D721Med (cell line): ENCODE data around the gene SCGB1D2.

ENCODE experiments used
- DNase-seq: peaks from one replicate; pipeline ENCODE4 v3.0.0; 2011; ENCODE audit warnings: low spot score; ENCODE audit not compliant: insufficient read length
- FAIRE-seq: peaks from 2 replicates; lab custom pipeline; 2011; peaks lifted over from hg19 to GRCh38; lab: Jason Lieb, UNC
- TF ChIP-seq, protein P1 (sequence below): IDR thresholded peaks from 2 replicates; pipeline ENCODE4 v1.5.1; 2012; ENCODE audit warnings: mild to moderate bottlenecking, control low read depth; ENCODE audit not compliant: insufficient read depth; ENCODE audit errors: missing control alignments

SCGB1D2 gene

DNA sequence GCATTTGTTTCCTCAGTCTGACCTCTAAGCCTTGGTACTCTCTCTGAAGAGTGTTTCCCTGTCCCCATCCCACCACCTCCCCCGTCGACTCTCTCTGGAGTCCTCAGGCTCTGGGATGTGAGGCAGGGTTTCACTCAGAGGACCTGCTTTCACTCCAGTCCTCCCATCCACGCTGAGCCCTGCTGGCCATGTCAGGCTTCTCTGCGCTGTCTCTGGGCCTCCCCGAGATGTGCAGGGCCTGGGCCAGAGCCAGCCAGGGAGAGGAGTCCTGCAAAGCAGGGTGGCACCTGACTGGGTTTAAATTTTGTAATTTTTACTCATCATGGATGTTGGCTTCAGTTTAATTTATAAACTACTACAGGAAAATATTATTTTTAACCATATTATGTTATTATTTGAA lies 31.2 kb downstream of the SCGB1D2 start:
- DNase-seq, result no peak
- TF ChIP-seq, protein P1, sequence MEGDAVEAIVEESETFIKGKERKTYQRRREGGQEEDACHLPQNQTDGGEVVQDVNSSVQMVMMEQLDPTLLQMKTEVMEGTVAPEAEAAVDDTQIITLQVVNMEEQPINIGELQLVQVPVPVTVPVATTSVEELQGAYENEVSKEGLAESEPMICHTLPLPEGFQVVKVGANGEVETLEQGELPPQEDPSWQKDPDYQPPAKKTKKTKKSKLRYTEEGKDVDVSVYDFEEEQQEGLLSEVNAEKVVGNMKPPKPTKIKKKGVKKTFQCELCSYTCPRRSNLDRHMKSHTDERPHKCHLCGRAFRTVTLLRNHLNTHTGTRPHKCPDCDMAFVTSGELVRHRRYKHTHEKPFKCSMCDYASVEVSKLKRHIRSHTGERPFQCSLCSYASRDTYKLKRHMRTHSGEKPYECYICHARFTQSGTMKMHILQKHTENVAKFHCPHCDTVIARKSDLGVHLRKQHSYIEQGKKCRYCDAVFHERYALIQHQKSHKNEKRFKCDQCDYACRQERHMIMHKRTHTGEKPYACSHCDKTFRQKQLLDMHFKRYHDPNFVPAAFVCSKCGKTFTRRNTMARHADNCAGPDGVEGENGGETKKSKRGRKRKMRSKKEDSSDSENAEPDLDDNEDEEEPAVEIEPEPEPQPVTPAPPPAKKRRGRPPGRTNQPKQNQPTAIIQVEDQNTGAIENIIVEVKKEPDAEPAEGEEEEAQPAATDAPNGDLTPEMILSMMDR, result no peak
- no peak for FAIRE-seq

DNA sequence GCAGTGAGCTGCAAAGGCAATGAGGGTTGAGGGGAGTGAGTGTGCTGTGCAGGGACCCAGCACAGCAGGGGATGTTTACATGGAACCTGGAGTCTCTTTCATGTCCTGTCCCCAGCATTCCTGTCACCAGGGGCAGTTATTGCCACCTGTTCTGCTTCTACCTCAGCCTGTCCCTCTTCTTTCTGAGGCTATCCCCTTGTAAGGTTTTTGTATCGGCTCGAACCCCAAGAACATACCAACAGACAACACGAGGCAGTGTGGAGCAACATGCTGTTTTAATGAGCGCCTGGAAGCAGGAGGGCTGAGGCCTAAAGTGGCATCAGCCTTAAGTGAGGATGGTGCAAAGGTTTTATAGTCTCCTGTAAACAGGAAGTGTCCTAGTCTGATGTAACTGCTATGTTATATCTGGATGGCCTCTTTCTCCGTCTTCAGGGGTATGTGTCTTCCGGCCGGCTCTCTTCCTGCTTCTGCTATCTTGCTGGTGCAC lies 31.8 kb downstream of the SCGB1D2 start:
- FAIRE-seq, result no peak
- no peak for DNase-seq
- TF ChIP-seq, protein P1, result no peak

DNA sequence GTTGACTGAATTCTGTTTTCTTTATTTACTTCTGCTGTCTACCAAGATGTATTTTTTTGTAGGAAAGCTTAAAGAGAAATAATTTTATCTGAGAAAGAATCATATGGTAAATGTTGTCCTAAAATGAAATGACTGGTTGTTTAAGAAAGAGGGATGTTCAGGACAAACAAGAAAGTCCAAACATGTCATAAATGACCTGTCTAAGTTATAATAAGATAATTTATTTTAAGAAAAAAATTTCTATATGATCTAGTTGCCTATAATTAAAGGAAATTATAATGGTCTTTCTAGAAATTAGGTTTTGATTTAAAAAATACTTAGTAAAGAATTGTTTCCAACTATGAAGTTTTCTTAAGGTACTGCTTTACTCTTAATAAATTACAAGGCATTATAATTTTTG lies 38.4 kb downstream of the SCGB1D2 start:
- TF ChIP-seq, protein P1, result no peak
- DNase-seq (no peak), FAIRE-seq (no peak)
